Gastrocnemius medialis (tissue), 4 donors: Measurements from ENCODE around the gene CWC27.

Experiments used
- POLR2A ChIP-seq, 2 donors: fragments of 450-650 bp; IDR thresholded peaks; one replicate each; pipeline ENCODE4 v1.6.1; 2017; ENCODE audit warnings: antibody characterized with exemption in 2 of 2, mild to moderate bottlenecking in 2 of 2, moderate library complexity in 2 of 2
- TF ChIP-seq, protein P1 (sequence below), 5 experiments: fragments of 450-650 bp in 3 of 5; fragments of 200-600 bp in 2 of 5; sonication (generic) in 2 of 5; IDR thresholded peaks in 4 of 5; conservative IDR thresholded peaks in 1 of 5; 1 replicate in 4 of 5; 2 replicates in 1 of 5; pipeline ENCODE4 v1.5.1; 2016 to 2019; ENCODE audit warnings: antibody characterized with exemption in 5 of 5, mild to moderate bottlenecking in 3 of 5, moderate library complexity in 3 of 5

DNA sequence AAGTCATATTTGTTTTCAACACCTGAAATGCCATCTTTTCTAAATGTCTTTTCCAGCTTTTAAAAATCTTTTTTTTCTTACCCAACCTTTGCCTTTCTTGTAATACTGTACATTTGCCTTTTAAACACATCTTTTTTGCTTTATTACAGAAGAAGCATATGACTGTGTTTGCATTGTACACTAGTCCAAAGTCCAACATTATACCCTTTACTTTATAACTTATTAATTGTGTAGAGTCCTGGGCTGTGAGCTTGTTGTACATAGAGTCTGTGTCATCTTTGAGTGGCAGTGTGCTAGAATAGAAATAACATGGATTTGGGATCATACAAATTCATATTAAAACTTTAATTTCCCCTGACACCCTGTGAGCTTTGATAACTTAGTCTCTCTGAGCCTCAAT lies 23.7 kb downstream of the CWC27 start:
- TF ChIP-seq, protein P1, sequence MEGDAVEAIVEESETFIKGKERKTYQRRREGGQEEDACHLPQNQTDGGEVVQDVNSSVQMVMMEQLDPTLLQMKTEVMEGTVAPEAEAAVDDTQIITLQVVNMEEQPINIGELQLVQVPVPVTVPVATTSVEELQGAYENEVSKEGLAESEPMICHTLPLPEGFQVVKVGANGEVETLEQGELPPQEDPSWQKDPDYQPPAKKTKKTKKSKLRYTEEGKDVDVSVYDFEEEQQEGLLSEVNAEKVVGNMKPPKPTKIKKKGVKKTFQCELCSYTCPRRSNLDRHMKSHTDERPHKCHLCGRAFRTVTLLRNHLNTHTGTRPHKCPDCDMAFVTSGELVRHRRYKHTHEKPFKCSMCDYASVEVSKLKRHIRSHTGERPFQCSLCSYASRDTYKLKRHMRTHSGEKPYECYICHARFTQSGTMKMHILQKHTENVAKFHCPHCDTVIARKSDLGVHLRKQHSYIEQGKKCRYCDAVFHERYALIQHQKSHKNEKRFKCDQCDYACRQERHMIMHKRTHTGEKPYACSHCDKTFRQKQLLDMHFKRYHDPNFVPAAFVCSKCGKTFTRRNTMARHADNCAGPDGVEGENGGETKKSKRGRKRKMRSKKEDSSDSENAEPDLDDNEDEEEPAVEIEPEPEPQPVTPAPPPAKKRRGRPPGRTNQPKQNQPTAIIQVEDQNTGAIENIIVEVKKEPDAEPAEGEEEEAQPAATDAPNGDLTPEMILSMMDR (IDR thresholded peaks at IDR 0.05 in 4 of 5, conservative IDR thresholded peaks at IDR 0.05 in 1 of 5), result no peak
- TF ChIP-seq POLR2A (IDR thresholded peaks at IDR 0.05), result no peak
